GM12878 (cell line): ENCODE measurements around the gene C16orf78. TPM values are rescaled to one million over a fixed set of nuclear protein-coding genes. Genes with fewer than 3 reads are reported as not detected.

Source experiments
- ATAC-seq: fragments of 200-7000 bp; cut with Tn5 transposase; 3 replicates; pipeline ENCODE4 v1.9.1; 2020; ENCODE audit warnings: mild to moderate bottlenecking, moderate library complexity
- BruUV-seq: library from RNA; stranded (reverse); fragments of 400-500 nt; replicated peaks from 2 replicates; lab custom pipeline; 2021; lab: Mats Ljungman, UMichigan
- CTCF ChIA-PET: fragments of 300-600 bp; sonication (Branson Sonifier 250); formaldehyde crosslinking; extraction: SDS; loops from one replicate; lab custom pipeline; 2021; ENCODE audit warnings: inconsistent platforms; lab: Yijun Ruan, JAX
- POLR2A ChIA-PET: fragments of 350-600 bp; formaldehyde crosslinking; extraction: SDS; loops from one replicate; lab custom pipeline; 2021; ENCODE audit warnings: inconsistent platforms; lab: Charles Lee
- RAD21 ChIA-PET: fragments of 300-600 bp; sonication (Branson Sonifier 250); formaldehyde crosslinking; loops from one replicate; lab custom pipeline; 2023; ENCODE audit warnings: antibody characterized with exemption; ENCODE audit not compliant: unreplicated experiment; lab: Charles Lee
- SMC1A ChIA-PET: fragments of 300-600 bp; sonication (Branson Sonifier 250); formaldehyde crosslinking; loops from one replicate; lab custom pipeline; 2023; ENCODE audit not compliant: unreplicated experiment, uncharacterized antibody; lab: Charles Lee
- DNase-seq: peaks from one replicate; pipeline ENCODE4 v3.0.0-alpha.2; 2011; ENCODE audit warnings: low read depth, low spot score
- FAIRE-seq: peaks from 3 replicates; lab custom pipeline; 2011; peaks lifted over from hg19 to GRCh38; lab: Jason Lieb, UNC
- H2AFZ ChIP-seq: 2 replicates; pipeline ENCODE4 v1.6.0; 2011; ENCODE audit warnings: low read depth, low read length, control low read depth; ENCODE audit not compliant: control insufficient read depth
- H3K27ac ChIP-seq: 2 replicates; pipeline ENCODE4 v1.5.1; 2011; ENCODE audit warnings: control low read depth; ENCODE audit not compliant: control insufficient read depth, insufficient read depth
- H3K27me3 ChIP-seq, 2 experiments: replicated peaks in 1 of 2; 2 replicates each; pipeline versions ENCODE4 v1.6.0 to v1.6.1; 2011; ENCODE audit warnings: low read length in 1 of 2; ENCODE audit not compliant: control insufficient read depth in 2 of 2, insufficient read depth in 2 of 2
- H3K36me3 ChIP-seq, 2 experiments: 2 replicates each; pipeline ENCODE4 v1.5.1; 2011; ENCODE audit warnings: low read length in 1 of 2; ENCODE audit not compliant: control insufficient read depth in 2 of 2, insufficient read depth in 2 of 2
- H3K4me1 ChIP-seq: 2 replicates; pipeline ENCODE4 v1.6.1; 2011; ENCODE audit warnings: mild to moderate bottlenecking, low read length, moderate library complexity, mixed read lengths; ENCODE audit not compliant: control insufficient read depth, insufficient read depth
- H3K4me2 ChIP-seq: 2 replicates; pipeline ENCODE4 v1.6.0; 2011; ENCODE audit warnings: control low read depth; ENCODE audit not compliant: control insufficient read depth, insufficient read depth
- H3K4me3 ChIP-seq: fragments of 200-600 bp; sonication (generic); 2 replicates; pipeline ENCODE4 v1.5.1; 2016
- H3K79me2 ChIP-seq: 2 replicates; pipeline ENCODE4 v1.6.0; 2011; ENCODE audit warnings: low read length; ENCODE audit not compliant: control insufficient read depth, insufficient read depth
- H3K9ac ChIP-seq: 2 replicates; pipeline ENCODE4 v1.8.0; 2011; ENCODE audit warnings: low read length, control low read depth, mixed read lengths; ENCODE audit not compliant: control insufficient read depth, insufficient read depth
- H3K9me3 ChIP-seq: replicated peaks from 3 replicates; pipeline ENCODE4 v1.5.1; 2011; ENCODE audit warnings: mild to moderate bottlenecking, low read length; ENCODE audit not compliant: control insufficient read depth, insufficient read depth
- H4K20me1 ChIP-seq: 2 replicates; pipeline ENCODE4 v1.6.0; 2011; ENCODE audit not compliant: control insufficient read depth, insufficient read depth
- CBFB ChIP-seq: IDR thresholded peaks from 2 replicates; pipeline ENCODE4 v1.6.1; 2016; ENCODE audit warnings: antibody characterized with exemption, low read depth
- CEBPZ ChIP-seq: fragments of 150-350 bp; IDR thresholded peaks from 2 replicates; pipeline ENCODE4 v1.6.1; 2016; ENCODE audit warnings: low read depth, low read length
- ELK1 ChIP-seq: IDR thresholded peaks from 2 replicates; pipeline ENCODE4 v1.6.1; 2012; ENCODE audit warnings: low read depth, low read length, improper control_type of control experiment
- ZNF217 ChIP-seq: fragments of 450-650 bp; IDR thresholded peaks from 2 replicates; pipeline ENCODE4 v1.6.1; 2017; ENCODE audit warnings: antibody characterized with exemption, mild to moderate bottlenecking
- ZSCAN29 ChIP-seq: fragments of 450-650 bp; IDR thresholded peaks from 2 replicates; pipeline ENCODE4 v1.6.1; 2017; ENCODE audit warnings: mild to moderate bottlenecking, moderate library complexity
- WGBS: methylation state at CpG from one replicate; pipeline ENCODE4 v1.1.6; 2016; ENCODE audit warnings: low lambda C conversion rate; ENCODE audit not compliant: insufficient replicate concordance, insufficient coverage; ENCODE audit errors: missing lambda C conversion rate; 5-methylcytosine and 5-hydroxymethylcytosine counted together
- in situ Hi-C: fragments of 300-500 bp; cut with MboI; formaldehyde crosslinking; loops from 9 replicates; pipeline ENCODE4 v1.14.3; 2018; ENCODE audit warnings: mixed read lengths
- intact Hi-C: fragments of 100-400 bp; cut with micrococcal nuclease; formaldehyde crosslinking; loops from one replicate; pipeline ENCODE4 v1.14.2; 2022; ENCODE audit not compliant: unreplicated experiment
- polyA plus RNA-seq, 11 experiments: library from polyadenylated mRNA; depleted of rRNA in 4 of 11; unstranded in 6 of 11; stranded (reverse) in 5 of 11; fragments of >200 nt; fragmentation: Nextera tagmentation in 4 of 11; fragmentation: Illumina TruSeq in 1 of 11; extraction: Ambion mirVana in 4 of 11; extraction: Trizol in 1 of 11; gene quantifications; 1 replicate in 1 of 11; 2 replicates in 10 of 11; pipeline versions ENCODE4 v1.2.1 to v1.2.3, GENCODE V29; 2011 to 2016; ENCODE audit warnings: inconsistent platforms in 2 of 11, missing spikeins in 2 of 11, low read depth in 1 of 11
- total RNA-seq, 4 experiments: library from RNA; depleted of rRNA in 3 of 4; stranded (reverse); fragments of >200 nt in 3 of 4; fragmentation: Illumina TruSeq in 1 of 4; extraction: Trizol in 1 of 4; gene quantifications; 2 replicates each; pipeline versions ENCODE4 v1.2.1 to v1.2.3, GENCODE V29; 2013 to 2021

Gene C16orf78
- total and polyA plus RNA-seq, 10 of the 15 experiments (the other 5 are each of a cell fraction or from before 2014, with no cell fraction given): not detected

GRCh38 chr16:49336581-49336980 is 37.0 kb upstream of the C16orf78 start:
- Histone ChIP-seq H3K36me3 (no peaks in the 10 kb centered on the region), H3K4me1 (no peaks in the 10 kb centered on the region), H3K9me3 (no peaks in the 10 kb centered on the region), H3K4me3 (no peak overlapping the region), H3K4me2 (no peak overlapping the region), H3K27ac (no peak overlapping the region), H3K27me3 (no peaks in the 10 kb centered on the region; a peak in 1 of 4 replicates), H3K9ac (no peak overlapping the region), H4K20me1 (no peaks in the 10 kb centered on the region), H2AFZ (no peak overlapping the region), H3K79me2 (no peaks in the 10 kb centered on the region)
- intact Hi-C loops: no loop called here
- in situ Hi-C loops: no loop called here
- ATAC-seq (no peak), FAIRE-seq (no peak), DNase-seq (no peak)
- ChIA-PET RAD21 (no interaction called here), SMC1A (interaction anchor here (0.5 kb wide), 1 partner anchor 12 kb away, joined by 3 read pairs; no protein-coding TSS in a partner anchor), POLR2A (no interaction called here), CTCF (interaction anchor here (0.6 kb wide), 1 partner anchor 23 kb away, joined by 3 read pairs; no protein-coding TSS in a partner anchor)
- BruUV-seq: no TSS peak
- TF ChIP-seq CEBPZ (no peak), ZSCAN29 (no peak), CBFB (no peak), ZNF217 (no peak), ELK1 (no peak)
- 0% methylated on average over 3 of the region's 3 CpGs for WGBS
